ENCODE measurements around the gene DNMBP. TPM values are rescaled to one million over a fixed set of nuclear protein-coding genes. Genes with fewer than 3 reads are reported as not detected.

Gene DNMBP, protein sequence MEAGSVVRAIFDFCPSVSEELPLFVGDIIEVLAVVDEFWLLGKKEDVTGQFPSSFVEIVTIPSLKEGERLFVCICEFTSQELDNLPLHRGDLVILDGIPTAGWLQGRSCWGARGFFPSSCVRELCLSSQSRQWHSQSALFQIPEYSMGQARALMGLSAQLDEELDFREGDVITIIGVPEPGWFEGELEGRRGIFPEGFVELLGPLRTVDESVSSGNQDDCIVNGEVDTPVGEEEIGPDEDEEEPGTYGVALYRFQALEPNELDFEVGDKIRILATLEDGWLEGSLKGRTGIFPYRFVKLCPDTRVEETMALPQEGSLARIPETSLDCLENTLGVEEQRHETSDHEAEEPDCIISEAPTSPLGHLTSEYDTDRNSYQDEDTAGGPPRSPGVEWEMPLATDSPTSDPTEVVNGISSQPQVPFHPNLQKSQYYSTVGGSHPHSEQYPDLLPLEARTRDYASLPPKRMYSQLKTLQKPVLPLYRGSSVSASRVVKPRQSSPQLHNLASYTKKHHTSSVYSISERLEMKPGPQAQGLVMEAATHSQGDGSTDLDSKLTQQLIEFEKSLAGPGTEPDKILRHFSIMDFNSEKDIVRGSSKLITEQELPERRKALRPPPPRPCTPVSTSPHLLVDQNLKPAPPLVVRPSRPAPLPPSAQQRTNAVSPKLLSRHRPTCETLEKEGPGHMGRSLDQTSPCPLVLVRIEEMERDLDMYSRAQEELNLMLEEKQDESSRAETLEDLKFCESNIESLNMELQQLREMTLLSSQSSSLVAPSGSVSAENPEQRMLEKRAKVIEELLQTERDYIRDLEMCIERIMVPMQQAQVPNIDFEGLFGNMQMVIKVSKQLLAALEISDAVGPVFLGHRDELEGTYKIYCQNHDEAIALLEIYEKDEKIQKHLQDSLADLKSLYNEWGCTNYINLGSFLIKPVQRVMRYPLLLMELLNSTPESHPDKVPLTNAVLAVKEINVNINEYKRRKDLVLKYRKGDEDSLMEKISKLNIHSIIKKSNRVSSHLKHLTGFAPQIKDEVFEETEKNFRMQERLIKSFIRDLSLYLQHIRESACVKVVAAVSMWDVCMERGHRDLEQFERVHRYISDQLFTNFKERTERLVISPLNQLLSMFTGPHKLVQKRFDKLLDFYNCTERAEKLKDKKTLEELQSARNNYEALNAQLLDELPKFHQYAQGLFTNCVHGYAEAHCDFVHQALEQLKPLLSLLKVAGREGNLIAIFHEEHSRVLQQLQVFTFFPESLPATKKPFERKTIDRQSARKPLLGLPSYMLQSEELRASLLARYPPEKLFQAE (N-terminal part only)
- total RNA-seq (2021; fragmentation: NEBNext Ultra II Directional; extraction: Animal tissue kit (Norgen Biotek cat#: 25700)) (26.4 and 26.7 TPM in 2 replicates), polyA plus RNA-seq (2011; rRNA removed) (19.1 and 20.9 TPM in 2 replicates), polyA minus RNA-seq (2011; rRNA and poly(A)+ RNA removed) (21.0 and 24.0 TPM in 2 replicates)
- polyA plus RNA-seq (2011; cell fraction: cytosol; rRNA removed), result 21.0 TPM
- polyA plus RNA-seq (2011; cell fraction: nucleus; rRNA removed), result 31.1 TPM
- 20.4 to 23.5 TPM (median 22.6 TPM) in 4 replicates for polyA plus RNA-seq (2012, experiment 1 of 2)
- polyA plus RNA-seq (2012, experiment 2 of 2), result 3.9 TPM
- polyA plus RNA-seq (2013, experiment 1 of 2), result 17.8 TPM
- polyA plus RNA-seq (2013, experiment 2 of 2), result 16.4 TPM
- 15.4 TPM for polyA minus RNA-seq (2011; cell fraction: cytosol; rRNA and poly(A)+ RNA removed)
- 25.4 TPM for polyA minus RNA-seq (2011; cell fraction: nucleus; rRNA and poly(A)+ RNA removed)
- long read RNA-seq, experiment 1, partial matches to known transcripts, result 3 of 13 reads
- long read RNA-seq, experiment 1, other reads (novel, unspliced or antisense), result 10 of 13 reads
- long read RNA-seq, experiment 2, partial matches to known transcripts, result 0 of 1 reads
- long read RNA-seq, experiment 2, other reads (novel, unspliced or antisense), result 1 of 1 reads

DNA sequence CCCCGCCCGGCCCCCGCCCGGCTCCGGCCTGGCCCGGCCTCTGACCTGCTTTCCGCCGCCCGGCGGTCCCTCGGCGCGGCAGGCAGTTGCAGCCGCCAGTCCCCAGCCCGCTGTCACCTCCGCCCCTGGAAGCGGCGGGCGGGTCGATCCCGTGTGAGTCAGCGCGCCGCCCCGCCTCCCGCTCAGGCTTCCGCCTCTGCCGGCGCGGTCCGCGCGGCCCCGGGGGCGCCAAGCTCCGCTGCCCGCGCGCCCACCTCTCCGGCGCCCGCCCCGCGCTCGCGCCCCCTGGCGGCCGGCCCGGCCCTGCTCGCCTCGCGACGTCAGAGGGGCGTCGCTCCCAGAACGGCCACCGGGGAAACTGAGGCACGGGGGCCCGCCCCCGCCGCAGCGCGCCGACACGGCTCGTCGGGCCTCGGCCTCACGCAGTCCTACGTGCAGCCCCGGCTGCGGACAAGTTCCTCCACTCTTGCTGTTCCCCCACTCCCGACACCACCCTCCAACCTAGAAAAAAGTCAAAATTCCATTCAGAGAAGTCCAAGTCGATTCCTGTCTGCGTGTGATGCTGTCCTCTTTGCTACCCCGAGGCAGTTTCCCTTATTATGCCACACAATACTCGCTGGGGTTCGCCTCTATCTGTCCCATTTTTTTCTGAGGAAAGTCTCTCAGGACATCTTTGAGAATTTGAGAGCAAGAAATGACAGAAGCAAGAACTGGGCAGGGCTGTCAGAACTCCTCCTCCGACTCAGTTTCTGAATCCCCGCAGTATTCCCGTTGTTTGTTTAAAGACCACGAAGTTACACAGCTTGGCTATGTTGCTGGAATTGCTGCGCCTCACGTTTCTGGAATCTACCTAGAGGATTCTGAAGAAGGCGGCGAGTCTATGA, at the start of gene DNMBP:
Gene DNMBP, minus strand, starts transcription at position 155 of the 884 bp plus-strand sequence. CDS start 37,823 bp downstream, outside the sequence.
- no peak within 1 kb of the TSS for H2BK15ac ChIP-seq (ENCODE audit: low read length)
- no peak within 1 kb of the TSS for H2BK12ac ChIP-seq (ENCODE audit: low read depth, low read length)
- peak within 1 kb of the TSS; percentile 92 for H2AFZ ChIP-seq (ENCODE audit: low read length)
- peak within 1 kb of the TSS; percentile 50 to 80 (median 76) for H3K4me3 ChIP-seq (ENCODE audit: extremely low read depth in 1 of 4, insufficient read depth in 2 of 4, low read depth in 3 of 4, low read length in 4 of 4)
- 25% methylated on average over 28 of the region's 86 CpGs; no CpG with 5 or more reads in 1 of the 2 experiments for WGBS, 2 experiments (ENCODE audit: extremely low coverage in 1 of 2, insufficient coverage in 1 of 2, insufficient read length in 1 of 2, insufficient replicate concordance in 2 of 2, low coverage in 1 of 2, low lambda C conversion rate in 2 of 2, missing lambda C conversion rate in 1 of 2)
- no peak within 1 kb of the TSS for H3K4ac ChIP-seq (replicated peaks; ENCODE audit: insufficient read length, low read depth, low read length)
- peak within 1 kb of the TSS; percentile 72; the same call in 1 of the 2 replicates for H4K8ac ChIP-seq (ENCODE audit: extremely low read depth, insufficient read depth, low read length)
- no peak within 1 kb of the TSS for H3K23ac ChIP-seq (ENCODE audit: insufficient read length)
- H3K23me2 ChIP-seq (ENCODE audit: low read depth, low read length), result peaks cover 4% of the 10 kb centered on the region; the same call in 1 of the 2 replicates
- no peak for FAIRE-seq
- H2BK120ac ChIP-seq (replicated peaks; ENCODE audit: low read depth, low read length), result no peak within 1 kb of the TSS
- peak within 1 kb of the TSS; percentile 34 to 58 (median 52); a peak in 6 of 7 replicates for H3K9ac ChIP-seq (replicated peaks in 1 of 4; ENCODE audit: extremely low read depth in 1 of 4, low read depth in 3 of 4, low read length in 3 of 4)
- peak within 1 kb of the TSS; percentile 75 to 93 for H3K4me2 ChIP-seq (ENCODE audit: insufficient read depth in 1 of 2, low read depth in 2 of 2, low read length in 2 of 2)
- H4K91ac ChIP-seq (replicated peaks; ENCODE audit: insufficient read length, low read length), result no peak within 1 kb of the TSS
- no peak within 1 kb of the TSS for H3K56ac ChIP-seq (replicated peaks; ENCODE audit: insufficient read length, low read depth, low read length)
- H3K18ac ChIP-seq (ENCODE audit: extremely low read depth, low read length), result peak within 1 kb of the TSS; percentile 39; the same call in 1 of the 2 replicates
- no peak within 1 kb of the TSS for H2BK5ac ChIP-seq (ENCODE audit: low read depth, low read length)
- H3K27me3 ChIP-seq (replicated peaks in 1 of 4; ENCODE audit: control insufficient read depth in 3 of 4, extremely low read depth in 1 of 4, insufficient read depth in 3 of 4, low read length in 3 of 4), result no peaks in the 10 kb centered on the region; a peak in 2 of 7 replicates
- ChIA-PET CTCF (ENCODE audit: partially characterized antibody) (interaction anchor here (0.6 to 8.7 kb wide), 24 partner anchors 9 to 164 kb away, joined by 3 to 57 read pairs (median 4); no protein-coding TSS in a partner anchor), POLR2A (ENCODE audit: partially characterized antibody) (interaction anchor here (0.6 to 2.1 kb wide), 5 partner anchors 11 to 105 kb away, joined by 3 to 8 read pairs (median 5); no protein-coding TSS in a partner anchor)
- no peak within 1 kb of the TSS for H2AK5ac ChIP-seq (ENCODE audit: low read depth, low read length)
- H3K14ac ChIP-seq (ENCODE audit: insufficient read length), result no peak within 1 kb of the TSS
- DNase-seq (ENCODE audit: low read depth in 1 of 2, low spot score in 2 of 2), result peak in 1 of 2 experiments; percentile 92
- H3K79me1 ChIP-seq (ENCODE audit: low read depth, low read length), result no peaks in the 10 kb centered on the region; the same call in 1 of the 2 replicates
- H4K20me1 ChIP-seq (replicated peaks in 1 of 2; ENCODE audit: control insufficient read depth in 1 of 2, insufficient read depth in 2 of 2, low read length in 2 of 2), result peaks cover 0 to 2% of the 10 kb centered on the region in 2 experiments
- no peaks in the 10 kb centered on the region for H3K9me3 ChIP-seq (ENCODE audit: insufficient read depth in 2 of 2, low read depth in 1 of 2, low read length in 1 of 2)
- H3K4me1 ChIP-seq (replicated peaks in 1 of 4; ENCODE audit: control insufficient read depth in 3 of 4, insufficient read depth in 4 of 4, low read length in 3 of 4), result peaks cover 4 to 11% (median 6%) of the 10 kb centered on the region in 4 experiments; a peak in 5 of 7 replicates
- peaks cover 0 to 17% of the 10 kb centered on the region in 2 experiments; a peak in 2 of 4 replicates for H3K79me2 ChIP-seq (ENCODE audit: control insufficient read depth in 1 of 2, insufficient read depth in 2 of 2, low read length in 2 of 2)
- H3K27ac ChIP-seq (ENCODE audit: low read depth, low read length), result no peak within 1 kb of the TSS
- no peaks in the 10 kb centered on the region for H3K36me3 ChIP-seq (ENCODE audit: control insufficient read depth in 2 of 4, insufficient read depth in 4 of 4, low read length in 3 of 4)
- H4K5ac ChIP-seq (ENCODE audit: insufficient read length, low read depth, low read length), result no peak within 1 kb of the TSS
- no peak within 1 kb of the TSS; the same call in 1 of the 2 replicates for H2BK20ac ChIP-seq (ENCODE audit: low read length)

Measured in H1 (cell line).